ENCODE measurements around the gene AUH.

GRCh38 chr9:91302831-91303230 lies 58.9 kb downstream of the AUH start:
- TF ChIP-seq, protein P1, sequence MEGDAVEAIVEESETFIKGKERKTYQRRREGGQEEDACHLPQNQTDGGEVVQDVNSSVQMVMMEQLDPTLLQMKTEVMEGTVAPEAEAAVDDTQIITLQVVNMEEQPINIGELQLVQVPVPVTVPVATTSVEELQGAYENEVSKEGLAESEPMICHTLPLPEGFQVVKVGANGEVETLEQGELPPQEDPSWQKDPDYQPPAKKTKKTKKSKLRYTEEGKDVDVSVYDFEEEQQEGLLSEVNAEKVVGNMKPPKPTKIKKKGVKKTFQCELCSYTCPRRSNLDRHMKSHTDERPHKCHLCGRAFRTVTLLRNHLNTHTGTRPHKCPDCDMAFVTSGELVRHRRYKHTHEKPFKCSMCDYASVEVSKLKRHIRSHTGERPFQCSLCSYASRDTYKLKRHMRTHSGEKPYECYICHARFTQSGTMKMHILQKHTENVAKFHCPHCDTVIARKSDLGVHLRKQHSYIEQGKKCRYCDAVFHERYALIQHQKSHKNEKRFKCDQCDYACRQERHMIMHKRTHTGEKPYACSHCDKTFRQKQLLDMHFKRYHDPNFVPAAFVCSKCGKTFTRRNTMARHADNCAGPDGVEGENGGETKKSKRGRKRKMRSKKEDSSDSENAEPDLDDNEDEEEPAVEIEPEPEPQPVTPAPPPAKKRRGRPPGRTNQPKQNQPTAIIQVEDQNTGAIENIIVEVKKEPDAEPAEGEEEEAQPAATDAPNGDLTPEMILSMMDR (conservative IDR thresholded peaks at IDR 0.05 in 1 of 2, IDR thresholded peaks at IDR 0.05 in 1 of 2; ENCODE audit: low read depth in 1 of 2, low read length in 2 of 2) = no peak
- no peak for TF ChIP-seq EZH2 (IDR thresholded peaks at IDR 0.05; ENCODE audit: low read length, missing control alignments)

All from fibroblast of lung (primary cell).